Measurements from ENCODE around the gene SNX4.

The SNX4 gene

DNA sequence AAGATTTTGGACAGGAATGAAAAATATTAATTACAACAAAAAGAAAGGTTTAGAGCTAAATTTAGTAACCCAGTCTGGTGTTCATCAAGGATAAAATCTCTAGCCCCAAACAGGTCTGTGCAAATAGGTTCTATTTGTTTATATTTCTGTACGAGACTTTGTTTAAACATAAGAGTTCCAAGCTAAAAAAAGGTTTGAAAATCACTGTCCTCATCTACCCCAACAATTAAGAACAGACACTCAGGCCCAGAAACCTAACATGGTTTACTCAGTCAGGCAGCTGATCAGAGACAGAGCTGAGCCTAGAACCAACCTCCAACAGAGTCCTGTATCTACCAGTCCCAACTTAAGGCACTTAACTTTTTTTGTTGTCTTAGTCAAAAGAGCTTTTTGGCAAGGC lies 49.3 kb downstream of the SNX4 start:
- Histone ChIP-seq H3K27me3 (ENCODE audit: insufficient read depth, low read length) (no peaks in the 10 kb centered on the region), H3K9me3 (ENCODE audit: low read length) (no peaks in the 10 kb centered on the region), H3K36me3 (ENCODE audit: insufficient read depth, low read length) (peaks cover 55% of the 10 kb centered on the region), H3K4me2 (ENCODE audit: low read length) (no peak overlapping the region), H3K9ac (ENCODE audit: low read length) (no peak overlapping the region), H3K27ac (ENCODE audit: low read depth, low read length, poor library complexity, severe bottlenecking) (no peak overlapping the region), H2AFZ (ENCODE audit: low read length) (no peak overlapping the region), H3F3A (ENCODE audit: insufficient read depth, low read length) (no peaks in the 10 kb centered on the region), H3K9me2 (ENCODE audit: low read depth, low read length) (no peaks in the 10 kb centered on the region), H3K4me3 (ENCODE audit: low read depth, low read length, poor library complexity, severe bottlenecking) (no peak overlapping the region), H4K20me1 (ENCODE audit: insufficient read depth, low read length) (no peaks in the 10 kb centered on the region), H3K79me2 (ENCODE audit: insufficient read depth, low read length) (no peaks in the 10 kb centered on the region), H3K4me1 (ENCODE audit: insufficient read depth, low read length, severe bottlenecking) (no peaks in the 10 kb centered on the region)
- TF ChIP-seq, protein P1, sequence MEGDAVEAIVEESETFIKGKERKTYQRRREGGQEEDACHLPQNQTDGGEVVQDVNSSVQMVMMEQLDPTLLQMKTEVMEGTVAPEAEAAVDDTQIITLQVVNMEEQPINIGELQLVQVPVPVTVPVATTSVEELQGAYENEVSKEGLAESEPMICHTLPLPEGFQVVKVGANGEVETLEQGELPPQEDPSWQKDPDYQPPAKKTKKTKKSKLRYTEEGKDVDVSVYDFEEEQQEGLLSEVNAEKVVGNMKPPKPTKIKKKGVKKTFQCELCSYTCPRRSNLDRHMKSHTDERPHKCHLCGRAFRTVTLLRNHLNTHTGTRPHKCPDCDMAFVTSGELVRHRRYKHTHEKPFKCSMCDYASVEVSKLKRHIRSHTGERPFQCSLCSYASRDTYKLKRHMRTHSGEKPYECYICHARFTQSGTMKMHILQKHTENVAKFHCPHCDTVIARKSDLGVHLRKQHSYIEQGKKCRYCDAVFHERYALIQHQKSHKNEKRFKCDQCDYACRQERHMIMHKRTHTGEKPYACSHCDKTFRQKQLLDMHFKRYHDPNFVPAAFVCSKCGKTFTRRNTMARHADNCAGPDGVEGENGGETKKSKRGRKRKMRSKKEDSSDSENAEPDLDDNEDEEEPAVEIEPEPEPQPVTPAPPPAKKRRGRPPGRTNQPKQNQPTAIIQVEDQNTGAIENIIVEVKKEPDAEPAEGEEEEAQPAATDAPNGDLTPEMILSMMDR (IDR thresholded peaks at IDR 0.05; ENCODE audit: low read length) = no peak
- TF ChIP-seq EZH2 (IDR thresholded peaks at IDR 0.05; ENCODE audit: borderline replicate concordance, low read length) = no peak

DNA sequence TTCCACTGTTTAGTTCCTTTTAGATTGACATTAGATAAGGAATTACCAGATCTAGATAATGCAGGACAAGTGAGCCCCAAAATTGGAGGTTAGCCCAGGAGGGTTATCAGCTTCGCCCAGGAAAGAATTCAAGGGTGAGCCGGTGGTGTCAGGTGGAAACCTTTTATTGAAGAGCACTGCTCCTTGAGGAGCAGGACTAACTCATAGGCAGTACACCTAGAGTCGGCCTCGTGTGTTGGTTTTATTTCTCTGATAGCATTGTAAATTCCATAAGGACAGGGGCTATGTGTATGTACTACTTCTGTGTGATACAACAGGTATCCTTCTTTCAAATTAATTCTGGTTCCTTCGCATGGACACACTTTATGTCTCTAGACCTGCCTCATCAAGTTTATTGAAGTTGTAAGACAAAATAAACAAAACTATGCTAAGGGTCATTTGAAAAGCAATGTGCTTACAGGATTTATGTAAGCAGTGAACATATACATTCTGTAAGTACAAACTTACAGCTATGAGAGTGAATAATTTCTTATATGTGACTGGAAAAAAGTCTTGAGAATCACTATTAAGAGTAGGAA lies 57.2 kb downstream of the SNX4 start:
- H3F3A ChIP-seq (ENCODE audit: insufficient read depth, low read length) = no peaks in the 10 kb centered on the region
- H3K27ac ChIP-seq (ENCODE audit: low read depth, low read length, poor library complexity, severe bottlenecking) = no peak overlapping the region
- H3K79me2 ChIP-seq (ENCODE audit: insufficient read depth, low read length) = no peaks in the 10 kb centered on the region
- no peaks in the 10 kb centered on the region for H3K9me3 ChIP-seq (ENCODE audit: low read length)
- no peak overlapping the region for H3K4me3 ChIP-seq (ENCODE audit: low read depth, low read length, poor library complexity, severe bottlenecking)
- H3K4me2 ChIP-seq (ENCODE audit: low read length) = no peak overlapping the region
- H4K20me1 ChIP-seq (ENCODE audit: insufficient read depth, low read length) = no peaks in the 10 kb centered on the region
- no peaks in the 10 kb centered on the region for H3K9me2 ChIP-seq (ENCODE audit: low read depth, low read length)
- H3K9ac ChIP-seq (ENCODE audit: low read length) = no peak overlapping the region
- TF ChIP-seq, protein P1 (IDR thresholded peaks at IDR 0.05; ENCODE audit: low read length) = no peak
- TF ChIP-seq EZH2 (IDR thresholded peaks at IDR 0.05; ENCODE audit: borderline replicate concordance, low read length) = no peak
- no peaks in the 10 kb centered on the region for H3K27me3 ChIP-seq (ENCODE audit: insufficient read depth, low read length)
- H2AFZ ChIP-seq (ENCODE audit: low read length) = no peak overlapping the region
- H3K36me3 ChIP-seq (ENCODE audit: insufficient read depth, low read length) = peaks cover 51% of the 10 kb centered on the region
- no peaks in the 10 kb centered on the region for H3K4me1 ChIP-seq (ENCODE audit: insufficient read depth, low read length, severe bottlenecking)

DNA sequence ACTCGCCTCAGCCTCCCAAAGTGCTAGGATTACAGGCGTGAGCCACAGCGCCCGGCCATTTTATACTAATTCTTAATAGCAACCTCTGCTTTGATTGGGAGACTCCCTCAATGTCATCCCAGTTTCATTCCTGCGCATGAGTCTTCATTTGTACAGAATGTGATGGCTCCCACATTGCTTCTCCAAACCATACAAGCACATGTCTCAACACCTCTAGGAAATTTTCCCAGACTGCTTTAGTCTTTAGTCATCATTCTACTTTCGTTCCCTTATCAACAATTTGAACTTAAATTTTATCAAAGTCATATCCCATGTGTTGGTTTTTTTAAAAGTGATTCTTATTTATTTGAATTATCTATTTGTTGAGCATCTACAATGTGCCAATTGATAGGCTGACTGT lies 58.1 kb downstream of the SNX4 start:
- no peak overlapping the region for H3K4me3 ChIP-seq (ENCODE audit: low read depth, low read length, poor library complexity, severe bottlenecking)
- H3K9ac ChIP-seq (ENCODE audit: low read length) = no peak overlapping the region
- no peak overlapping the region for H2AFZ ChIP-seq (ENCODE audit: low read length)
- H3K27me3 ChIP-seq (ENCODE audit: insufficient read depth, low read length) = no peaks in the 10 kb centered on the region
- TF ChIP-seq, protein P1 (IDR thresholded peaks at IDR 0.05; ENCODE audit: low read length) = no peak
- no peak for TF ChIP-seq EZH2 (IDR thresholded peaks at IDR 0.05; ENCODE audit: borderline replicate concordance, low read length)
- H3K79me2 ChIP-seq (ENCODE audit: insufficient read depth, low read length) = no peaks in the 10 kb centered on the region
- no peaks in the 10 kb centered on the region for H4K20me1 ChIP-seq (ENCODE audit: insufficient read depth, low read length)
- H3K9me2 ChIP-seq (ENCODE audit: low read depth, low read length) = no peaks in the 10 kb centered on the region
- H3K27ac ChIP-seq (ENCODE audit: low read depth, low read length, poor library complexity, severe bottlenecking) = no peak overlapping the region
- no peaks in the 10 kb centered on the region for H3K9me3 ChIP-seq (ENCODE audit: low read length)
- no peaks in the 10 kb centered on the region for H3K4me1 ChIP-seq (ENCODE audit: insufficient read depth, low read length, severe bottlenecking)
- H3K36me3 ChIP-seq (ENCODE audit: insufficient read depth, low read length) = peaks cover 47% of the 10 kb centered on the region
- no peaks in the 10 kb centered on the region for H3F3A ChIP-seq (ENCODE audit: insufficient read depth, low read length)
- no peak overlapping the region for H3K4me2 ChIP-seq (ENCODE audit: low read length)
